HL-60 (cell line): ENCODE measurements around the gene GJB1.

ENCODE experiments used
- POLR2AphosphoS5 ChIP-seq: IDR thresholded peaks from 2 replicates; pipeline ENCODE4 v1.6.1; 2012; ENCODE audit warnings: low read depth
- TF ChIP-seq, protein P1 (sequence below): IDR thresholded peaks from one replicate; pipeline ENCODE4 v1.5.1; 2011; ENCODE audit warnings: low read length, control low read depth, inconsistent platforms; ENCODE audit not compliant: insufficient read depth

DNA sequence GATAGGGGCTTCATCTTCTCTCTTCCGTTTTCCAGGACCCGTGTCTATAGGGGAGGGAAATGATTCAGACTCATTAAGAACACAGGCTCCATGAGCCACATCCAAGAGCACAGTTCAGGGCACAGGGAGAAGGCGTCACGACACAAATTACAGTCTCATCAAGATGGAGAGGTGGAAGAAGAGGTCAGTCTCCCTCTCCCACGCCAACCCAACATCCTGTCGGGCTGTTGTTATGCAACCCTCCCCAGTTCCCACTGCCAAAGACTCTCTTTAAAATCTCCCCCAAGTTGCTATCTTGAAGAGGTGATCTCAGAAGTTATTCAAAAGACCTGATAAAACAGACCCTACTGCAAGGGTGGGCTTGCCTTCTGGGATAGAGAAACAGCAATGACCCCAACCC, 18.3 kb downstream of the GJB1 start:
- TF ChIP-seq, protein P1, sequence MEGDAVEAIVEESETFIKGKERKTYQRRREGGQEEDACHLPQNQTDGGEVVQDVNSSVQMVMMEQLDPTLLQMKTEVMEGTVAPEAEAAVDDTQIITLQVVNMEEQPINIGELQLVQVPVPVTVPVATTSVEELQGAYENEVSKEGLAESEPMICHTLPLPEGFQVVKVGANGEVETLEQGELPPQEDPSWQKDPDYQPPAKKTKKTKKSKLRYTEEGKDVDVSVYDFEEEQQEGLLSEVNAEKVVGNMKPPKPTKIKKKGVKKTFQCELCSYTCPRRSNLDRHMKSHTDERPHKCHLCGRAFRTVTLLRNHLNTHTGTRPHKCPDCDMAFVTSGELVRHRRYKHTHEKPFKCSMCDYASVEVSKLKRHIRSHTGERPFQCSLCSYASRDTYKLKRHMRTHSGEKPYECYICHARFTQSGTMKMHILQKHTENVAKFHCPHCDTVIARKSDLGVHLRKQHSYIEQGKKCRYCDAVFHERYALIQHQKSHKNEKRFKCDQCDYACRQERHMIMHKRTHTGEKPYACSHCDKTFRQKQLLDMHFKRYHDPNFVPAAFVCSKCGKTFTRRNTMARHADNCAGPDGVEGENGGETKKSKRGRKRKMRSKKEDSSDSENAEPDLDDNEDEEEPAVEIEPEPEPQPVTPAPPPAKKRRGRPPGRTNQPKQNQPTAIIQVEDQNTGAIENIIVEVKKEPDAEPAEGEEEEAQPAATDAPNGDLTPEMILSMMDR = no peak
- TF ChIP-seq POLR2AphosphoS5 = no peak
